ENCODE data around the gene EXOC1.
"Not testable (repeated sequence)": the region's sequence is repeated elsewhere in the genome, so short reads cannot be mapped to it uniquely, and the experiment has no call there.

Gene EXOC1

GRCh38 chr4:55896622-55897021 is 43.2 kb downstream of the EXOC1 start:
- no peak overlapping the region for H3K4me3 ChIP-seq (ENCODE audit: low read depth, low read length)
- no peak for DNase-seq (ENCODE audit: low read depth)

- no peak for DNase-seq (ENCODE audit: low read depth)
- H3K4me3 ChIP-seq (ENCODE audit: low read depth, low read length): no peak overlapping the region
These were observed 49.2 kb downstream of the EXOC1 start for GRCh38 chr4:55902677-55903076.

- no peak overlapping the region for H3K4me3 ChIP-seq (ENCODE audit: low read depth, low read length)
- no peak for DNase-seq (ENCODE audit: low read depth)
These were observed 50.1 kb downstream of the EXOC1 start for GRCh38 chr4:55903577-55903976.

- no peak overlapping the region for H3K4me3 ChIP-seq (ENCODE audit: low read depth, low read length)
- DNase-seq (ENCODE audit: low read depth): no peak
These were observed 51.1 kb downstream of the EXOC1 start for GRCh38 chr4:55904576-55904975.

- DNase-seq (ENCODE audit: low read depth): no peak
- H3K4me3 ChIP-seq (ENCODE audit: low read depth, low read length): no peak overlapping the region
These were observed 52.9 kb downstream of the EXOC1 start for GRCh38 chr4:55906323-55906722.

GRCh38 chr4:55906989-55907388 is 53.5 kb downstream of the EXOC1 start:
- DNase-seq (ENCODE audit: low read depth): no peak

GRCh38 chr4:55907469-55907868 is 54.0 kb downstream of the EXOC1 start:
- no peak for DNase-seq (ENCODE audit: low read depth)
- H3K4me3 ChIP-seq (ENCODE audit: low read depth, low read length): no peak overlapping the region

More at GRCh38 chr4:55906989-55907388, 53.5 kb downstream of the EXOC1 start:
- no peak overlapping the region for H3K4me3 ChIP-seq (ENCODE audit: low read depth, low read length)

- no peak for DNase-seq (ENCODE audit: low read depth)
- no peak overlapping the region for H3K4me3 ChIP-seq (ENCODE audit: low read depth, low read length)
These were observed 56.7 kb downstream of the EXOC1 start for GRCh38 chr4:55910140-55910539.

- H3K4me3 ChIP-seq (ENCODE audit: low read depth, low read length): no peak overlapping the region
- DNase-seq (ENCODE audit: low read depth): no peak
These were observed 58.8 kb downstream of the EXOC1 start for GRCh38 chr4:55912249-55912648.

- no peak for DNase-seq (ENCODE audit: low read depth)
- H3K4me3 ChIP-seq (ENCODE audit: low read depth, low read length): no peak overlapping the region
These were observed 67.1 kb downstream of the EXOC1 start for GRCh38 chr4:55920571-55920970.

- H3K4me3 ChIP-seq (ENCODE audit: low read depth, low read length): no peak overlapping the region
- DNase-seq (ENCODE audit: low read depth): no peak
These were observed 67.6 kb downstream of the EXOC1 start for GRCh38 chr4:55921093-55921492.

- H3K4me3 ChIP-seq (ENCODE audit: low read depth, low read length): no peak overlapping the region
- DNase-seq (ENCODE audit: low read depth): no peak
These were observed 71.8 kb downstream of the EXOC1 start for GRCh38 chr4:55925241-55925640.

GRCh38 chr4:55926610-55927009 is 73.2 kb downstream of the EXOC1 start:
- no peak overlapping the region for H3K4me3 ChIP-seq (ENCODE audit: low read depth, low read length)
- no peak for DNase-seq (ENCODE audit: low read depth)

GRCh38 chr4:55927803-55928437 is 74.5 kb downstream of the EXOC1 start:
- no peak overlapping the region for H3K4me3 ChIP-seq (ENCODE audit: low read depth, low read length)
- no peak for DNase-seq (ENCODE audit: low read depth)

GRCh38 chr4:55928846-55929245 is 75.4 kb downstream of the EXOC1 start:
- DNase-seq (ENCODE audit: low read depth): no peak
- H3K4me3 ChIP-seq (ENCODE audit: low read depth, low read length): no peak overlapping the region

- DNase-seq (ENCODE audit: low read depth): no peak
- no peak overlapping the region for H3K4me3 ChIP-seq (ENCODE audit: low read depth, low read length)
These were observed 77.6 kb downstream of the EXOC1 start for GRCh38 chr4:55931043-55931442.

- DNase-seq (ENCODE audit: low read depth): no peak
- H3K4me3 ChIP-seq (ENCODE audit: low read depth, low read length): no peak overlapping the region
These were observed 78.4 kb downstream of the EXOC1 start for GRCh38 chr4:55931833-55932232.

GRCh38 chr4:55932511-55932910 is 79.1 kb downstream of the EXOC1 start:
- no peak for DNase-seq (ENCODE audit: low read depth)
- no peak overlapping the region for H3K4me3 ChIP-seq (ENCODE audit: low read depth, low read length)

- H3K4me3 ChIP-seq (ENCODE audit: low read depth, low read length): no peak overlapping the region
- no peak for DNase-seq (ENCODE audit: low read depth)
These were observed 80.2 kb downstream of the EXOC1 start for GRCh38 chr4:55933611-55934010.

GRCh38 chr4:55935907-55936306 is 82.5 kb downstream of the EXOC1 start:
- not testable (repeated sequence) for H3K4me3 ChIP-seq (ENCODE audit: low read depth, low read length); DNase-seq (ENCODE audit: low read depth)

- DNase-seq (ENCODE audit: low read depth): no peak
These were observed 85.0 kb downstream of the EXOC1 start for GRCh38 chr4:55938481-55938880.

GRCh38 chr4:55939421-55939820 is 86.0 kb downstream of the EXOC1 start:
- DNase-seq (ENCODE audit: low read depth): no peak
- H3K4me3 ChIP-seq (ENCODE audit: low read depth, low read length): no peak overlapping the region

More at GRCh38 chr4:55938481-55938880, 85.0 kb downstream of the EXOC1 start:
- no peak overlapping the region for H3K4me3 ChIP-seq (ENCODE audit: low read depth, low read length)
